COLO829 (cell line): ENCODE data around the gene KCNK5.
A peak's percentile ranks its signal among the peaks of the same experiment; 100 is the strongest.

ENCODE experiments used
- DNase-seq: peaks from one replicate; pipeline ENCODE4 v3.0.0; 2012; ENCODE audit warnings: low spot score

The KCNK5 gene

GRCh38 chr6:39171489-39172376 lies 57.5 kb downstream of the KCNK5 start:
- DNase-seq, result no peak

- no peak for DNase-seq
Observed at GRCh38 chr6:39170860-39171259, 58.4 kb downstream of the KCNK5 start.

GRCh38 chr6:39170389-39170788 lies 58.9 kb downstream of the KCNK5 start:
- DNase-seq, result no peak

GRCh38 chr6:39169448-39170344 lies 59.6 kb downstream of the KCNK5 start:
- no peak for DNase-seq

GRCh38 chr6:39167866-39168625 lies 61.2 kb downstream of the KCNK5 start:
- no peak for DNase-seq

- no peak for DNase-seq
Observed at GRCh38 chr6:39167321-39167720, 62.0 kb downstream of the KCNK5 start.

- no peak for DNase-seq
Observed at GRCh38 chr6:39166912-39167290, 62.4 kb downstream of the KCNK5 start.

- DNase-seq, result peak; percentile 73
Observed at GRCh38 chr6:39166189-39166911, 62.9 kb downstream of the KCNK5 start.

- DNase-seq, result no peak
Observed at GRCh38 chr6:39157511-39157910, 71.8 kb downstream of the KCNK5 start.

- no peak for DNase-seq
Observed at GRCh38 chr6:39156801-39157200, 72.5 kb downstream of the KCNK5 start.

- no peak for DNase-seq
Observed at GRCh38 chr6:39154705-39155104, 74.6 kb downstream of the KCNK5 start.

GRCh38 chr6:39153766-39154397 lies 75.4 kb downstream of the KCNK5 start:
- no peak for DNase-seq

GRCh38 chr6:39152262-39152661 lies 77.0 kb downstream of the KCNK5 start:
- no peak for DNase-seq

GRCh38 chr6:39151211-39151610 lies 78.1 kb downstream of the KCNK5 start:
- no peak for DNase-seq

GRCh38 chr6:39144481-39145173 lies 84.6 kb downstream of the KCNK5 start:
- DNase-seq, result no peak

- DNase-seq, result no peak
Observed at GRCh38 chr6:39143238-39143930, 85.9 kb downstream of the KCNK5 start.

- no peak for DNase-seq
Observed at GRCh38 chr6:39140556-39141167, 88.6 kb downstream of the KCNK5 start.
